ENCODE measurements around the gene CENPV. TPM values are rescaled to one million over a fixed set of nuclear protein-coding genes. Genes with fewer than 3 reads are reported as not detected.
"Not testable (repeated sequence)": the region's sequence is repeated elsewhere in the genome, so short reads cannot be mapped to it uniquely, and the experiment has no call there.

CENPV gene
- total RNA-seq, 1 experiment from 2014 or later = 9.5 TPM

- DNase-seq (ENCODE audit: low read depth) = no peak
Observed at GRCh38 chr17:16313139-16314090, 39.9 kb downstream of the CENPV start.

DNA sequence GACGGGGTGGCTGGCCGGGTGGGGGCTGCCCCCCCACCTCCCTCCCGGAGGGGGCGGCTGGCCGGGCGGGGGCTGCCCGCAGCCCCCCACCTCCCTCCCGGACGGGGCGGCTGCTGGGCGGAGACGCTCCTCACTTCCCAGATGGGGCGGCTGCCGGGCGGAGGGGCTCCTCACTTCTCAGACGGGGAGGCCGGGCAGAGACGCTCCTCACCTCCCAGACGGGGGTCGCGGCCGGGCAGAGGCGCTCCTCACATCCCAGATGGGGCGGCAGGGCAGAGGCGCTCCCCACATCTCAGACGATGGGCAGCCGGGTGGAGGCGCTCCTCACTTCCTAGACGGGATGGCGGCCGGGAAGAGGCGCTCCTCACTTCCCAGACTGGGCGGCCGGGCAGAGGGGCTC, 41.2 kb downstream of the CENPV start:
- DNase-seq (ENCODE audit: low read depth) = not testable (repeated sequence)

- no peak for DNase-seq (ENCODE audit: low read depth)
Observed at GRCh38 chr17:16306211-16306610, 47.1 kb downstream of the CENPV start.

- DNase-seq (ENCODE audit: low read depth) = peak; percentile 36
Observed at GRCh38 chr17:16304830-16305229, 48.4 kb downstream of the CENPV start.

DNA sequence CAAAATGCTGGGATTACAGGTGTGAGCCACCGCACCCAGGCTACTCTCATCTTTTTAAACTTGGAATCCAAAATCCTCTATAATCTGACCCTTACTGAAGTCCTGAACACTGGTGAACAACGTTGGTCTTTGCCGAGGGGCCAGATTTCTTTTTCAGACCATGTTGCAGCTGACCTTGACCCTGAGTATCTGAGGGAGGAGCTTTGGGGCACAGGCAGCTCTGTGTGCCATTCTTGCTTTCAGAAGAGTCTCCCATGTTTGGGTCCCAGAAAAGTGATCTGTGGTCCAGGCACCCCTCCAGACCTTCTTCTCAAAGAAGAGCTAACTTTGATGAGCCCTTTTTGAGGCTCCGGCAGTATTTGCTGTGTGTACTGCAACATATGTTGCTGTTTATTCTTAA, 50.4 kb downstream of the CENPV start:
- DNase-seq (ENCODE audit: low read depth) = no peak

- DNase-seq (ENCODE audit: low read depth) = no peak
Observed at GRCh38 chr17:16301963-16302855, 51.1 kb downstream of the CENPV start.

DNA sequence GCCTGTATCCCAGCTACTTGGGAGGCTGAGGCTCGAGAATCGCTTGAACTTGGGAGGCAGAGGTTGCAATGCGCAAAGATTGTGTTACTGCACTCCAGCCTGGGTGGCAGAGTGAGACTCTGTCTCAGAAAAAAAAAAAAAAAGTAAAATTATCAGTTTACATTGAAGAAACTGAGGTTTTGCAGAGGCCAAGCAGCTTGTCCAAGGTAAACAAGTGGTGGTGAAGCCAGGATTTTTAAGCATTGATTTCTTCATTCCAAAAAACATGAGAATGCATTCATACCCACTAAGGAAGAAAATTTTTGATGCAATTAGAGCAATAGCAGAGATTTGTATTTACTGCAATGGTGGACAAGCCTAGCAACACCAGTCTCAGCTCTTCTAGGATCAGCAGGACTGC, 52.7 kb downstream of the CENPV start:
- no peak for DNase-seq (ENCODE audit: low read depth)

- no peak for DNase-seq (ENCODE audit: low read depth)
Observed at GRCh38 chr17:16298140-16298662, 55.1 kb downstream of the CENPV start.

GRCh38 chr17:16297367-16298139, 55.7 kb downstream of the CENPV start:
- DNase-seq (ENCODE audit: low read depth) = no peak

GRCh38 chr17:16296072-16296471, 57.2 kb downstream of the CENPV start:
- DNase-seq (ENCODE audit: low read depth) = not testable (repeated sequence)

DNA sequence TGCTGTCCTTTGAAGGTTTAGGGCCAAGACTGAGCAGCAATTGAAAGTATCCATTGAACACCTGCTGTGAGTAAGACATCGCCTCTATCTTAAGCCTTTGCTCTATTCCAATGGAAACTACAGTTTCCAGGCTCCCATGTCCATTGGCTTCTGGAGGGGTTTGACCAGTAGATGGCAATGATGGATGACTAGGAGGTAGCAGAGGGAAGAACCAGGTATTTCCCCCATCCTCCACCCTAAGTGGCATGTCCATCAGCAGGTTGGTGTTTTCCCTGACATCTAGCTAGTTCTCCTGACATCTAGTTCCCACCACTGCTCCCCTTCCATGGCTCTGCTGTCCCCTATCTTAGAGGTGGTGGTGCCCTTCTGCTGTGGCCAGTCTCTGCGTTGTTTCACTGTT, 58.7 kb downstream of the CENPV start:
- DNase-seq (ENCODE audit: low read depth) = no peak

DNA sequence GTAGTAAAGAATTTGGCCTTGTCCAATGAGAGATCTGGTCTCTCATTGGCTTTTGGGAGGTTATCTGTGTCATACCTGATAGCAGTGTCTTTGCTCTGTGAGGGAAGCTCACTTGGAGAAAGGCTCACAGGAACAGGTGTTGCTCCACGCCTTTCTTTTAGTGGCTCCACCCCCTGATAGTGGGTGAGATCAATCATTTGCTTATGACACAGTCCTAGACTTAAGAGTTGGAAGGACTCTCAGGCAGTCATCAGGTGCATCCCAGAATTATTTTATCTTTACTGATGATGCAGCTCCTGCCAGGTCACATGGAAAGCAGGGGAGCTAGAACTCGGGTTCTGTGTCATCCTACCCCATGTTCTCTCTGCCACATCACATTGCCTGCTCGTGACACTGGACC, 59.3 kb downstream of the CENPV start:
- no peak for DNase-seq (ENCODE audit: low read depth)

Other genes starting within 250 kb of the CENPV start
- 43.9 and 65.4 TPM in 2 replicates for gene NCOR1, start 137.9 kb downstream of the CENPV start, total RNA-seq (2014; rRNA removed)
- 13.9 and 14.2 TPM in 2 replicates for gene PIGL, start 136.3 kb downstream of the CENPV start, total RNA-seq (2014; rRNA removed)
- gene UBB, start 27.6 kb upstream of the CENPV start, total RNA-seq (2014; rRNA removed) = 992 and 1,176 TPM in 2 replicates
- 54.8 and 56.7 TPM in 2 replicates for gene TRPV2, start 62.1 kb upstream of the CENPV start, total RNA-seq (2014; rRNA removed)
- gene LRRC75A, start 138.7 kb upstream of the CENPV start, total RNA-seq (2014; rRNA removed) = 0.06 and 0.38 TPM in 2 replicates
- gene ZNF287, start 215.7 kb upstream of the CENPV start, total RNA-seq (2014; rRNA removed) = 4.3 and 11.4 TPM in 2 replicates

Data from LHCN-M2 (cell line).